HFF-Myc (cell line): ENCODE results near the gene RIMS3.

Experiments
- DNase-seq: peaks from one replicate; pipeline ENCODE4 v3.0.0-alpha.2; 2011; ENCODE audit warnings: low read depth; ENCODE audit errors: extremely low read depth
- H3K4me3 ChIP-seq: replicated peaks from 2 replicates; pipeline ENCODE4 v1.5.1; 2011; ENCODE audit warnings: low read depth, mild to moderate bottlenecking, control low read depth, low read length
- CTCF ChIP-seq: IDR thresholded peaks from 2 replicates; pipeline ENCODE4 v1.5.1; 2012; ENCODE audit warnings: mild to moderate bottlenecking, low read depth, low read length, control low read depth; ENCODE audit errors: missing control alignments

RIMS3 gene

GRCh38 chr1:40618108-40618507 lies 47.4 kb downstream of the RIMS3 start:
- no peak for DNase-seq
- no peak overlapping the region for H3K4me3 ChIP-seq
- no peak for TF ChIP-seq CTCF

- peak; percentile 32 for DNase-seq
- peak; percentile 90 for TF ChIP-seq CTCF
- no peak overlapping the region for H3K4me3 ChIP-seq
Measured at GRCh38 chr1:40612345-40612831, 53.1 kb downstream of the RIMS3 start.

- H3K4me3 ChIP-seq = no peak overlapping the region
- DNase-seq = no peak
- TF ChIP-seq CTCF = no peak
Measured at GRCh38 chr1:40610156-40610555, 55.3 kb downstream of the RIMS3 start.

- no peak for DNase-seq
- no peak for TF ChIP-seq CTCF
Measured at GRCh38 chr1:40607921-40608320, 57.6 kb downstream of the RIMS3 start.

GRCh38 chr1:40606978-40607377 lies 58.5 kb downstream of the RIMS3 start:
- TF ChIP-seq CTCF = no peak
- no peak for DNase-seq
- H3K4me3 ChIP-seq = no peak overlapping the region

More at GRCh38 chr1:40607921-40608320, 57.6 kb downstream of the RIMS3 start:
- H3K4me3 ChIP-seq = no peak overlapping the region

GRCh38 chr1:40606194-40606593 lies 59.3 kb downstream of the RIMS3 start:
- no peak for TF ChIP-seq CTCF
- DNase-seq = no peak
- H3K4me3 ChIP-seq = no peak overlapping the region

- no peak overlapping the region for H3K4me3 ChIP-seq
- DNase-seq = no peak
- TF ChIP-seq CTCF = no peak
Measured at GRCh38 chr1:40599926-40600325, 65.6 kb downstream of the RIMS3 start.
